ENCODE data around the gene PGR.

PGR gene

GRCh38 chr11:101032991-101033390 is 96.6 kb downstream of the PGR start:
- TF ChIP-seq CTCF (conservative IDR thresholded peaks at IDR 0.05; ENCODE audit: low read length) = no peak
- no peak overlapping the region for H3K4me3 ChIP-seq (ENCODE audit: low read length)
- no peak for DNase-seq (ENCODE audit: low read depth)

- no peak for DNase-seq (ENCODE audit: low read depth)
- no peak for TF ChIP-seq CTCF (conservative IDR thresholded peaks at IDR 0.05; ENCODE audit: low read length)
- H3K4me3 ChIP-seq (ENCODE audit: low read length) = no peak overlapping the region
Measured at GRCh38 chr11:101031713-101032112, 97.9 kb downstream of the PGR start.

GRCh38 chr11:101030692-101031091 is 98.9 kb downstream of the PGR start:
- TF ChIP-seq CTCF (conservative IDR thresholded peaks at IDR 0.05; ENCODE audit: low read length) = no peak
- DNase-seq (ENCODE audit: low read depth) = no peak
- H3K4me3 ChIP-seq (ENCODE audit: low read length) = no peak overlapping the region

GRCh38 chr11:101030015-101030414 is 99.6 kb downstream of the PGR start:
- no peak overlapping the region for H3K4me3 ChIP-seq (ENCODE audit: low read length)
- no peak for TF ChIP-seq CTCF (conservative IDR thresholded peaks at IDR 0.05; ENCODE audit: low read length)
- DNase-seq (ENCODE audit: low read depth) = no peak

- no peak for TF ChIP-seq CTCF (conservative IDR thresholded peaks at IDR 0.05; ENCODE audit: low read length)
- no peak for DNase-seq (ENCODE audit: low read depth)
- no peak overlapping the region for H3K4me3 ChIP-seq (ENCODE audit: low read length)
Measured at GRCh38 chr11:101028644-101029043, 101.0 kb downstream of the PGR start.

- TF ChIP-seq CTCF (conservative IDR thresholded peaks at IDR 0.05; ENCODE audit: low read length) = no peak
- no peak for DNase-seq (ENCODE audit: low read depth)
- no peak overlapping the region for H3K4me3 ChIP-seq (ENCODE audit: low read length)
Measured at GRCh38 chr11:101022256-101022655, 107.4 kb downstream of the PGR start.

- TF ChIP-seq CTCF (conservative IDR thresholded peaks at IDR 0.05; ENCODE audit: low read length) = no peak
- no peak for DNase-seq (ENCODE audit: low read depth)
- H3K4me3 ChIP-seq (ENCODE audit: low read length) = no peak overlapping the region
Measured at GRCh38 chr11:101019870-101020269, 109.7 kb downstream of the PGR start.
